Measurements from ENCODE around the gene ECM1. TPM values are rescaled to one million over a fixed set of nuclear protein-coding genes. Genes with fewer than 3 reads are reported as not detected.

Gene ECM1
- total RNA-seq, 1 donor from 2014 or later = 16.9 TPM

- H3K36me3 ChIP-seq = peaks cover 37% of the 10 kb centered on the region
- intact Hi-C loops (cut with DNase I) = no loop called here
Observed at GRCh38 chr1:150557065-150557600, 49.2 kb downstream of the ECM1 start.

DNA sequence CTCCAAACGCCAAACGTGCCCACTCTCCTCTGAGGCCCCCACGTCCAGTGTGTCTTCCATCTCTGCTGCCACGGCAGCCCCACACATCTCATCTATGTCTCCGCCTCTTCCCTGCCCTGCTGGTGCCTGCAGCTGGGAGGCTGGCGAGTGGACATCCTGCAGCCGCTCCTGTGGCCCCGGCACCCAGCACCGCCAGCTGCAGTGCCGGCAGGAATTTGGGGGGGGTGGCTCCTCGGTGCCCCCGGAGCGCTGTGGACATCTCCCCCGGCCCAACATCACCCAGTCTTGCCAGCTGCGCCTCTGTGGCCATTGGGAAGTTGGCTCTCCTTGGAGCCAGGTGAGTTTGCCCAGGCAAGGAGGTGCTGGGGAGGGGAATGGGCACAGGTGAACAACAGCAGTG lies 49.9 kb downstream of the ECM1 start:
- Histone ChIP-seq H3K36me3 (peaks cover 37% of the 10 kb centered on the region), H3K27ac (peak overlapping the region; percentile 99), H3K4me3 (no peak overlapping the region), H3K27me3 (ENCODE audit: low read depth) (no peaks in the 10 kb centered on the region), H3K4me1 (peaks cover 57% of the 10 kb centered on the region), H3K9me3 (no peaks in the 10 kb centered on the region)
- intact Hi-C loops (cut with DNase I) = no loop called here
- no peak for DNase-seq
- no peak for TF ChIP-seq CTCF (IDR thresholded peaks at IDR 0.05)
- ATAC-seq = no peak

More at GRCh38 chr1:150557065-150557600, 49.2 kb downstream of the ECM1 start:
- ATAC-seq (no peak), DNase-seq (no peak)
- peaks cover 57% of the 10 kb centered on the region for H3K4me1 ChIP-seq
- no peaks in the 10 kb centered on the region for H3K9me3 ChIP-seq
- H3K27me3 ChIP-seq (ENCODE audit: low read depth) = no peaks in the 10 kb centered on the region
- H3K4me3 ChIP-seq = no peak overlapping the region
- no peak overlapping the region for H3K27ac ChIP-seq
- TF ChIP-seq CTCF (IDR thresholded peaks at IDR 0.05) = no peak

GRCh38 chr1:150558303-150558704 lies 50.4 kb downstream of the ECM1 start:
- no peak for TF ChIP-seq CTCF (IDR thresholded peaks at IDR 0.05)
- no peak for DNase-seq
- Histone ChIP-seq H3K27me3 (ENCODE audit: low read depth) (no peaks in the 10 kb centered on the region), H3K27ac (peak overlapping the region; percentile 99), H3K4me1 (peaks cover 57% of the 10 kb centered on the region), H3K4me3 (peak overlapping the region; percentile 60), H3K36me3 (peaks cover 37% of the 10 kb centered on the region), H3K9me3 (no peaks in the 10 kb centered on the region)
- no peak for ATAC-seq
- intact Hi-C loops (cut with DNase I) = no loop called here

GRCh38 chr1:150558761-150559655 lies 51.1 kb downstream of the ECM1 start:
- Histone ChIP-seq H3K27me3 (ENCODE audit: low read depth) (no peaks in the 10 kb centered on the region), H3K36me3 (peaks cover 37% of the 10 kb centered on the region), H3K4me3 (peak overlapping the region; percentile 60), H3K9me3 (no peaks in the 10 kb centered on the region), H3K27ac (peak overlapping the region; percentile 99), H3K4me1 (peaks cover 59% of the 10 kb centered on the region)
- ATAC-seq (no peak), DNase-seq (peak; percentile 74)
- TF ChIP-seq CTCF (IDR thresholded peaks at IDR 0.05) = no peak
- intact Hi-C loops (cut with DNase I) = no loop called here

DNA sequence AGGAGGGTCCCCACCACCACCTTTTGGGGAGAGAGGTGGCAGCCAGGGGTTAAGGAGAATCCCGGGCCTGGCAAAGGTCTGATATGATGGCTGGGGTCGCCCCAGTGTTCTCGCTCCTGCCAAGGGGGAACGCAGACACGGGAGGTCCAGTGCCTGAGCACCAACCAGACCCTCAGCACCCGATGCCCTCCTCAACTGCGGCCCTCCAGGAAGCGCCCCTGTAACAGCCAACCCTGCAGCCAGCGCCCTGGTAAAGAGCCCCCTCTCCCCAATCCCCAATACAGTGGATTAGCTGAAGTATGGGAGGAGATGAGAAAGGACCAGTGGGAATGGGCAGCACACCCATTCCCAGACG lies 51.7 kb downstream of the ECM1 start:
- Histone ChIP-seq H3K9me3 (no peaks in the 10 kb centered on the region), H3K36me3 (peaks cover 37% of the 10 kb centered on the region), H3K4me1 (peaks cover 62% of the 10 kb centered on the region), H3K27me3 (ENCODE audit: low read depth) (no peaks in the 10 kb centered on the region), H3K4me3 (peak overlapping the region; percentile 60), H3K27ac (peak overlapping the region; percentile 99)
- no peak for ATAC-seq
- no peak for TF ChIP-seq CTCF (IDR thresholded peaks at IDR 0.05)
- intact Hi-C loops (cut with DNase I) = no loop called here
- peak; percentile 57 for DNase-seq

Measured in lower lobe of right lung (tissue), 2 donors.